ENCODE measurements around the gene STARD6.
A peak's percentile ranks its signal among the peaks of the same experiment; 100 is the strongest.
"Not testable (repeated sequence)": the region's sequence is repeated elsewhere in the genome, so short reads cannot be mapped to it uniquely, and the experiment has no call there.

The STARD6 gene

DNA sequence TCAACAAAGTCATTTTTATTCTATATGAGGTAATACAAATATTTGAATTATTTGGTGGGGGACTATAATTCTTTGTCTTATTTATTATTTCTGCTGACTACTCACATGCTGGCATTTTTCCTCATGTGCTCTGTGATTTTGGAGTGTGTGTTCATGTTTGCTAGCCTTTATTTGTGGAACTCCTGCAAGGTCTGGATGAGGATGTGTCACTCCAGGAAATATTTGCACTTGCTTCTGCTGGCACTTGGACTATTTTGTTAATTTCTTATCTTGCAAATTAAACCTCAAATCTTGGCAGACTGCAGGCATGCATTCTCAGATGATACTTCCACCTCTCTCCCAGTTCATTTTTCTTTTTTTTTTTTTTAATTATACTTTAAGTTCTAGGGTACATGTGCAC lies 54.2 kb downstream of the STARD6 start:
- no peaks in the 10 kb centered on the region for H3K4me1 Mint-ChIP-seq (ENCODE audit: low read depth)
- H3K4me3 Mint-ChIP-seq = no peak overlapping the region
- H3K27me3 Mint-ChIP-seq = peaks cover 1% of the 10 kb centered on the region
- peaks cover 6% of the 10 kb centered on the region for H3K9me3 Mint-ChIP-seq
- peaks cover 5% of the 10 kb centered on the region for H3K36me3 Mint-ChIP-seq (ENCODE audit: low read depth)
- no peak overlapping the region for H3K27ac Mint-ChIP-seq

DNA sequence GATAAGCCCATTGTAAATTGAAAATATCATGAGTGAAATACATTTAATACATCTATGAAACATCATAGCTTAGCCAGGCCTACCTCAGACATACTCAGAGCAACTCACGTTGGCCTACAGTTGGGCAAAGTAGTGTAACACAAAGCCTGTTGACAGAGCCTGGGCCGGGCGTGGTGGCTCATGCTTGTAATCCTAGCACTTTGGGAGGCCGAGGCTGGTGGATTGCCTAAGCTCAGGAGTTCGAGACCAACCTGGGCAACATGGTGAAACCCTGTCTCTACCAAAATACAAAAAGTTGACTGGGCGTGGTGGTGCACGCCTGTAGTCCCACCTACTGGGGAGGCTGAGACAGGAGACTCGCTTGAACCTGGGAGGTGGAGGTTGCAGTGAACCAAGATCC lies 58.7 kb downstream of the STARD6 start:
- not testable (repeated sequence) for H3K27ac Mint-ChIP-seq, H3K4me3 Mint-ChIP-seq

DNA sequence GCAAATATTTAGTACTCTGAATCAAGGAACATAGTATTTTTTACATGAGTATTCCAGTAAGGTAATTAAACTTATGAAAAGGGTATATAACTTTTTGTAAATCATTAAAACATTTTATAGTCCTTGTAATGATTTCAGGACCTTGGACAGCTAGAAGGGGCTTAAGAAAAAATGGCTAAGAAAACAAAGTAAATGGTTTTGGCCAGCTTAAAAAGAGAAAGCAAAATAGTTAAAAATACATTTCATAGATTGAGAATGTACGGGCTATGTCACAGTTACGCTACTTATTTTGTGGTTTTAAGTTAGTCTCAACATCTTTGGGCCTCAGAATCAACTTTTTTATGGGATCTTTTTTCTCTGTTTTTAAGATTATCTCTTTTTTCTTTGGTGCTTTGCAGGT lies 61.6 kb downstream of the STARD6 start:
- Mint-ChIP-seq H3K36me3 (ENCODE audit: low read depth) (peaks cover 22% of the 10 kb centered on the region), H3K27me3 (no peaks in the 10 kb centered on the region), H3K9me3 (peaks cover 6% of the 10 kb centered on the region), H3K4me3 (no peak overlapping the region), H3K4me1 (ENCODE audit: low read depth) (no peaks in the 10 kb centered on the region), H3K27ac (no peak overlapping the region)

More for the DNA sequence above, 58.7 kb downstream of the STARD6 start:
- not testable (repeated sequence) for H3K4me1 Mint-ChIP-seq (ENCODE audit: low read depth); H3K36me3 Mint-ChIP-seq (ENCODE audit: low read depth); H3K9me3 Mint-ChIP-seq; H3K27me3 Mint-ChIP-seq

DNA sequence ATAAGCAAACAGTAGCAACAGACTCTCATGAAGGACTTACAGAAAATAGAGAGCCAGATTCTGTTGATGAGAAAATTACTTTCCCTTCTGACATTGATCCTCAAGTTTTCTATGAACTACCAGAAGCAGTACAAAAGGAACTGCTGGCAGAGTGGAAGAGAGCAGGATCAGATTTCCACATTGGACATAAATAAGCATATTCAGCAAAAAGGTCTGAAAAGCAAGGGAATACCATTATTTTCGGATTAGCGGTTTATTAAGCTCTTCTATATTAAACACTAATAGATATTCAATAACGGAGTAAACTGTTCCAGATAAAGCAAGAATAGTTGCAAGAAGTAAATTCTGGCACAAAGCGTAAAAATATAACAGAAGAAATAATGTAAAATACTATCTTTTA lies 63.4 kb downstream of the STARD6 start:
- Mint-ChIP-seq H3K4me3 (no peak overlapping the region), H3K27me3 (no peaks in the 10 kb centered on the region), H3K9me3 (peaks cover under 1% of the 10 kb centered on the region), H3K4me1 (ENCODE audit: low read depth) (no peaks in the 10 kb centered on the region), H3K36me3 (ENCODE audit: low read depth) (peaks cover 33% of the 10 kb centered on the region), H3K27ac (no peak overlapping the region)

DNA sequence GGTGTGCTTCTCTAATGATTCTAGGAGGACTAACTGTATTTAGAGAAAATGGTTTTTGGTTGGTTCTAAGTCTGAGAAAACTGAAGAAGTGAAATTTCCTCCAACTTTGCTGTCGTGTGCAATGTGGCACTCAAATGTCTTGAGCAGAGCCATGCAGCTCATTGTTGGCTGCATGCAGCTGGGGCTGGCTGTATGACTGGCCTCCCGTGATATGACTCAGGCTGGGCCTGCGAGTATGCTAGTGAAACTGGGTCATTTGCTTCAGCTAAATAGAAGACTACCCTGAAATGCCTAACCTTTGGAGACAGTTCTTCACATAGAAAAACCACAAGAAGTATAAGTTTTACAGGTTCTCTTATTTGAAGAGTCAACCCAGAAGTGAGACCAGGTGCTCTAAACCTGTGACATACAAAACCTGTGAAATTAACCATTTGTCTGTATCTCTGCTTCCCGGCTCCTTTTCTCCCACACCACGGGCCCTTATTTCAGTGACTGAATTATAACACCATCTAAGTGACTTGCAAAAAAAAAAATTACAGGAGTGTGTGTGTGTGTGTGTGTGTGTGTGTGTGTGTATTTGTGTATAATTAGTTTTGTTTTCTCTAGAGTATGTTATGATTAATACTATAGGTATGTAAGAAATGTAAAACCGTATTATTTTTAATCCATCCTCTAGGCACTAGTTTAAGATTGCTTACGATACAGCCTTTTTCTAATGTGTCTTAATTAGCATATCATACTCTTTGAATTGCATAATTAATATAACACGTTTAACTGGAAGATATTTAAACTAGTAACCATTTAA lies 72.5 kb downstream of the STARD6 start:
- no peak overlapping the region for H3K4me3 Mint-ChIP-seq

DNA sequence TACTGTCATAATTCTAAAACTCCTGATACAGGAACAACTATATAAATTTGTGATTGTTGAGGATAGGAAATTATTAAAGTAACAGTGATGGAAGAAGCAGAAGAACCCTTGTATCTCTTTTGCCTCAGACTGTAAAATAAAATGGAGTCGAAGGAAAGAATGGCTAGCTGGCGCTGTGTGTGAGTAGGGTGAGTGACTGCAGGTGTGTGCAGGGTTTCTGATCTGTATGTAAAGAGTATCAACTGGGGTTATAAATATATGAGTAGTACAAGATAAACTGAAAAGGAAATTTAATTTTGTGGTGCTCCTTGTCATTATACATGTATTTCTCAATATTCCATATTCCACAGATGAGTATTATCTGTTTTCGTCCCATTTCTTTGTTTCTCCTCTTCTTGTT lies 73.1 kb downstream of the STARD6 start:
- Mint-ChIP-seq H3K27ac (peak overlapping the region; percentile 78), H3K36me3 (ENCODE audit: low read depth) (peaks cover 66% of the 10 kb centered on the region)

More for the DNA sequence above, 72.5 kb downstream of the STARD6 start:
- peak overlapping the region; percentile 78 for H3K27ac Mint-ChIP-seq
- no peaks in the 10 kb centered on the region for H3K27me3 Mint-ChIP-seq
- peaks cover 66% of the 10 kb centered on the region for H3K36me3 Mint-ChIP-seq (ENCODE audit: low read depth)
- H3K9me3 Mint-ChIP-seq = no peaks in the 10 kb centered on the region
- H3K4me1 Mint-ChIP-seq (ENCODE audit: low read depth) = peaks cover 26% of the 10 kb centered on the region

DNA sequence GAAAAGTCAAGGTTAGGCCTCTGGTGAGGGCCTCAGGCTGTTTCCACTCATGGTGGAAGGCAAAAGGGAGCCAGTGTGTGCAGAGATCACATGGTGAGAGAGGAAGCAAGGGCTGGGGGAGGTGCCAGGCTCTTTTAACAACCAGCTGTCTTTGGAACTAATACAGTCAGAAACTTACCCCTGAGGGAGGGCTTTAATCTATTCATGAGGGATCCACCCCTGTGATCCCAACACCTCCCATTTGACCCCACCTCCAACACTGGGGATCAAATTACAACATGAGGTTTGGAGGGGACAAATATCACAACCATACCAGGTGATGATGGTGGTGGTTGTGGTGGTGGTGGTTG lies 77.5 kb downstream of the STARD6 start:
- Mint-ChIP-seq H3K36me3 (ENCODE audit: low read depth) (peaks cover 55% of the 10 kb centered on the region), H3K4me3 (no peak overlapping the region), H3K27ac (no peak overlapping the region), H3K4me1 (ENCODE audit: low read depth) (peaks cover 27% of the 10 kb centered on the region), H3K9me3 (no peaks in the 10 kb centered on the region), H3K27me3 (no peaks in the 10 kb centered on the region)

More for the DNA sequence above, 73.1 kb downstream of the STARD6 start:
- Mint-ChIP-seq H3K4me1 (ENCODE audit: low read depth) (peaks cover 29% of the 10 kb centered on the region), H3K4me3 (no peak overlapping the region), H3K9me3 (no peaks in the 10 kb centered on the region), H3K27me3 (no peaks in the 10 kb centered on the region)

DNA sequence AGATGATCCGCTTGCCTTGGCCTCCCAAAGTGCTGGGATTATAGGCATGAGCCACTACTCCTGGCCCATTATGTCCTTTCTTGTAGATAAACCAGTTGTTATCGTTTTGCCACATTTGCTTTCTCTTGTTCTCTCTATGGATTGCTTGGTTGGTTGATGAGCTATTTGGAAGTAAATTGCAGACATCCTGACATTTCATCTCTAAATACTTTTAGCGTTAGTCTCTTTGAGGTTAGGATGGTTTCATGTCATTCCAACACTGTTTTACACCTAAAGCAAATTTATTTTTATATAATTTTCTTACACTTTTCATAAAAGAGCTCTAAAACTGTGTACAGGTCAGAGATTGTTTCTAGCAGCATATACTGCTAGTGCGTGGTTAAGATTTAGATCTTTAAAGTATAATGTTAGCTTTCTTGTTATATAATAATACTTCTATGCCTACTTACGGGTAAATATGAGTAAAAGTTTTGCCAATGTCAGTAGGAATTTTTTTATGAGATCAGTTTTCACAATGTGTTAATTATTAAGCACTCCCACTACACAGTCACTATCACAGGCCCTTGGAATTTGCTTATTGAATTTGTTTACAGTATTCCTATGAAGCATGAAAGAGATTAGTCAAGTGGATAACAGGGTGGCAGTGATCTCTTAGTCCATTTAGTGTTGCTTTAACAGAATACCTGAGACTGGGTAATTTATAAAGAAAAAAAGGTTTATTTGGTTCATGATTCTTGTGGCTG lies 78.0 kb downstream of the STARD6 start:
- peaks cover 21% of the 10 kb centered on the region for H3K4me1 Mint-ChIP-seq (ENCODE audit: low read depth)
- no peak overlapping the region for H3K4me3 Mint-ChIP-seq
- no peaks in the 10 kb centered on the region for H3K27me3 Mint-ChIP-seq
- H3K27ac Mint-ChIP-seq = no peak overlapping the region
- no peaks in the 10 kb centered on the region for H3K9me3 Mint-ChIP-seq
- H3K36me3 Mint-ChIP-seq (ENCODE audit: low read depth) = peaks cover 50% of the 10 kb centered on the region

DNA sequence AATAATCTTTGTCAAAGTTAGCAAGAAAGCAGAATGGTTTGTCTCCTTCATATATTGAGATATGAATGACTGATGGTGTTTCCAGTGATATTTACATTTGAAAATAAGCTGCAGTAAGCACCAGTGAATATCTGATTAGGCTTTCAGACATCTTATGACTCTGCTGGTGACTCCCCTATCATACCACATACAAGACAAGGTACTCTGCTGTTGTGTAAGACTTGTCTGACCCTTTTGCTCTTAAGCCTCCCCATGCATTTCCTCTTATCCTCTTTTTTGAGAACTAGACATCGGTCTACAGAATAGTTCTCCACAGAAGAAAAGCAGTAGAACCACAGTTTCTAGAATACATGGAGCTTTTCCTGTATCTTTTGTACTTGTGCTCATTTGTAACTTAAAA lies 79.0 kb downstream of the STARD6 start:
- Mint-ChIP-seq H3K36me3 (ENCODE audit: low read depth) (peaks cover 41% of the 10 kb centered on the region), H3K4me3 (no peak overlapping the region), H3K27me3 (no peaks in the 10 kb centered on the region), H3K9me3 (no peaks in the 10 kb centered on the region), H3K27ac (no peak overlapping the region), H3K4me1 (ENCODE audit: low read depth) (peaks cover 13% of the 10 kb centered on the region)

DNA sequence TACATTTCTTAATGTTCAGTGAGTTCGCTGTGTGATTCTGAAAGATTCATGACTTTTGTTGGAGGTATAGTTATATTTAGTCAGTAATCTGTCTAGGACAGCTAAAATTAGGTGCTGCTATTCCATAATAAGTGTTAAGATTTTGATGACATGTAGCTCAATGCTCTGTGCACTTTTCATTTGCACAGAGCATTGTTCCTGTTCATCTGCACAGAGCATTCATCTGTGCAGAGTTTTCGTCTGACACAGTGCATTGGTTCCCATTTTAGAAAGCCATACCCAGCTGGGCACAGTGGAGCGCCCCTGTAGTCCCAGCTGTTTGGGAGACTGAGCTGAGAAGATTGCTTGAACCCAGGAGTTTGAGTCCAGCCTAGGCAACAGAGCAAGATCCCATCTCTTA lies 79.8 kb downstream of the STARD6 start:
- no peaks in the 10 kb centered on the region for H3K9me3 Mint-ChIP-seq

More for the DNA sequence above, 79.8 kb downstream of the STARD6 start:
- H3K27ac Mint-ChIP-seq = no peak overlapping the region
- no peak overlapping the region for H3K4me3 Mint-ChIP-seq
- peaks cover 37% of the 10 kb centered on the region for H3K36me3 Mint-ChIP-seq (ENCODE audit: low read depth)
- H3K27me3 Mint-ChIP-seq = no peaks in the 10 kb centered on the region
- peaks cover 13% of the 10 kb centered on the region for H3K4me1 Mint-ChIP-seq (ENCODE audit: low read depth)

All from stimulated activated naive CD8-positive, alpha-beta T cell treated with anti-CD3 and anti-CD28 coated beads, Interleukin-15, Interleukin-2, amounts not matched to agents 100 ng/mL and 50 ng/mL, for 24 hours (primary cell).